Coronary artery (tissue), 2 donors: ENCODE measurements around the gene ARID3B.

ENCODE experiments used
- DNase-seq: peaks from one replicate; pipeline ENCODE4 v3.0.0-alpha.2; 2017; ENCODE audit warnings: low spot score
- H3K27ac ChIP-seq, 2 donors: fragments of 200-600 bp; sonication (generic); one replicate each; pipeline ENCODE4 v1.5.1; 2016 to 2019
- H3K4me3 ChIP-seq: fragments of 200-600 bp; sonication (generic); 2 replicates; pipeline ENCODE4 v1.5.1; 2016; ENCODE audit warnings: mild to moderate bottlenecking, moderate library complexity
- CTCF ChIP-seq: fragments of 200-600 bp; sonication (generic); IDR thresholded peaks from one replicate; pipeline ENCODE4 v1.5.1; 2019; ENCODE audit warnings: antibody characterized with exemption

The ARID3B gene

DNA sequence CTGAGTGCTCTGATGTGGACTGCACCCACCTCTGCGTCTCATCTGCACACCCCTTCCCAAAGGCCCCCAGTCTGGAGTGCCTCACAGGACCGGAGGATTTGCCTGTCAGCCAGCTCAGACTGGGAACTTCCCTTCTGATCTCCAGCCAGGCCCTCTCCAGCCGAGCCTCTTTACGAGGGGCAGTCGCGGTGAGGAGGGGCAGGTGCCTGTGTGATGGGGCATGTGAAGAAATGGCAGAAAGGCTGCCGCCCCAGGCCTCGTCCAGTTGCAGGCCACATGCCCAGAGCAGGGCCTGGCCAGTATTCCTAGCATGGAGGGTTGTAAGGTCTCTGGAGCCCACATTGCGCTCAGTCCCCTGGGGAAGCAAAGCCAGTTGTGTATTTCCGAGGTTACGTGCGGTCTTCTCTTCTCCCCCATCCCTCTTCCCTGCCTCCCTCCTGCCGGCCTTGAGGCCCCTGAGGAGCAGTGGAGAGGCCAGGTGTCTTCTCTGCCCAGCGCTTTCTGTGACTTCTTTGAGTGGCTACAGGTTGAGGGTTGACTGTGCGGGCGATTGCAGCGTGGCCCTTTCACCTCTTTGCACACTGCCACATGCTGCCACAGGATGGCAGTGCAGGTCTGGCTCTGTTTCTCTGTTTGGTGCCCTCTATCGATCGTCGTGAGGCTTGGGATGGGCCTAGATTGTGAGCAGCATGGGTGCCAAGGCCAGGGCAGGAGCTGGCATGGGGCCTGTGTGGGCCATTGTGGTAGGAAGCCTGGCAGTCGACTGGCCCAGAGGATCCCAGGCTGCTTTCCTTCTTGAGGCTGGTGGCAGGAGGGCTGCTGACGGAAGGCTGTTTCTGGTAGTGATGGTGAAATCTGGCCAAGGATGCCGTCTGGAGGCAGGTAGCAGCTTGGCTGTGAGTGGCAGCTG is 79.9 kb downstream of the ARID3B start:
- no peak overlapping the region for H3K27ac ChIP-seq

DNA sequence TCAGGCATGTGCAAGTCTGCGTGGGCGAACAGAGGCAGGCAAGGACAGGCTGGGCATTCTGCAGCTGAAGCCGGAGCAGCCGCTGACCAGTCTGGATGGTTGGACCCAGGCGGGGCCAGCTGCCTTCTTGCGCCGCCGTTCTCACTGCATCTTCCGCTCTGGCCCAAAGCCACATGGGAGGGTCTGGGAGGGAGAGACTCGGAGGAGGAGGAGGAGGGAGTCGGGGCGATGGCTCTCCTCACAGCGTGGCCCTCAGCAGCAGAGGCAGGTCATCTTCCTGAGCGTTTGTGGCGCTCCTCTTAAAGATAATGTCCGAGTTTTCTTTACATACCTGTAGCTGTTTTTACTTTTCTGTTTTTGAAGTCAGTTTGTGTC is 80.5 kb downstream of the ARID3B start:
- H3K27ac ChIP-seq = no peak overlapping the region
- no peak for DNase-seq

More for the DNA sequence above, 79.9 kb downstream of the ARID3B start:
- DNase-seq = no peak
- TF ChIP-seq CTCF = peak; percentile 39
- H3K4me3 ChIP-seq = no peak overlapping the region

GRCh38 chr15:74621936-74622335 is 80.9 kb downstream of the ARID3B start:
- TF ChIP-seq CTCF = no peak
- no peak overlapping the region for H3K4me3 ChIP-seq
- no peak for DNase-seq
- no peak overlapping the region for H3K27ac ChIP-seq

More for the DNA sequence above, 80.5 kb downstream of the ARID3B start:
- TF ChIP-seq CTCF = no peak
- H3K4me3 ChIP-seq = no peak overlapping the region

GRCh38 chr15:74622758-74623157 is 81.7 kb downstream of the ARID3B start:
- no peak overlapping the region for H3K4me3 ChIP-seq
- H3K27ac ChIP-seq = no peak overlapping the region
- DNase-seq = no peak
- TF ChIP-seq CTCF = no peak

GRCh38 chr15:74624020-74624602 is 83.1 kb downstream of the ARID3B start:
- Histone ChIP-seq H3K27ac (no peak overlapping the region), H3K4me3 (no peak overlapping the region)
- no peak for TF ChIP-seq CTCF
- no peak for DNase-seq

- Histone ChIP-seq H3K4me3 (no peak overlapping the region), H3K27ac (no peak overlapping the region)
- no peak for DNase-seq
- TF ChIP-seq CTCF = no peak
These were observed 84.7 kb downstream of the ARID3B start for GRCh38 chr15:74625693-74626092.

DNA sequence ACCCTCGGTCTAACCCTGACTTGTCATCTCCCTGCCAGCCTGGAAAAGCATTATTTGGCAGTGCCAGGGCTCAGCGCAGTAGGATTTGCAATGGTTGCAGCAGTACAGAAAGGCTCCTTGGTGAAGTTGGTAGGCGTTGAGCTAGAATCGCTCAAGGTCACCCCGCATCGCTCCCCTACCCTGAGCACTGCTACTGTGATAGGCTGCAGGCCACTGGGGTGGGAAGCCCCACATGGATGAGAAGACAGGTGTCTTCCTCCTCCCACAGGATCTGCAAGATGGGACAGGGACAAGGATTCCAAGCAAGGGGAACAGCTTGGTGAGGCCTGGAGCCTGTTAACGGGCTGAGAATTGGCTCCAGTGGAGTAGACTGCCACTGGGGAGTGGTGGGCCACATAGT is 85.3 kb downstream of the ARID3B start:
- TF ChIP-seq CTCF = no peak
- Histone ChIP-seq H3K27ac (no peak overlapping the region), H3K4me3 (no peak overlapping the region)
- no peak for DNase-seq
